Left lobe of liver (tissue), 2 donors: ENCODE measurements around the gene FAM221A. TPM values are rescaled to one million over a fixed set of nuclear protein-coding genes. Genes with fewer than 3 reads are reported as not detected.
"Not testable (repeated sequence)": the region's sequence is repeated elsewhere in the genome, so short reads cannot be mapped to it uniquely, and the experiment has no call there.

Experiments
- ATAC-seq: fragments of 200-7000 bp; cut with Tn5 transposase; one replicate; pipeline ENCODE4 v1.9.1; 2020; ENCODE audit warnings: mild to moderate bottlenecking, moderate library complexity
- DNase-seq: peaks from one replicate; pipeline ENCODE4 v3.0.0-alpha.2; 2020; ENCODE audit warnings: low spot score
- total RNA-seq: library from RNA; stranded (reverse); gene quantifications from one replicate; pipeline ENCODE4 v1.2.1, GENCODE V29; 2021
- donor health status: DM: no; HTN: no; CAD: no; lungs with moderate emphysema.
- donor health status: DM: no; HTN: yes; CAD: no.

Gene FAM221A
- total RNA-seq, 1 donor from 2014 or later: 4.2 TPM

DNA sequence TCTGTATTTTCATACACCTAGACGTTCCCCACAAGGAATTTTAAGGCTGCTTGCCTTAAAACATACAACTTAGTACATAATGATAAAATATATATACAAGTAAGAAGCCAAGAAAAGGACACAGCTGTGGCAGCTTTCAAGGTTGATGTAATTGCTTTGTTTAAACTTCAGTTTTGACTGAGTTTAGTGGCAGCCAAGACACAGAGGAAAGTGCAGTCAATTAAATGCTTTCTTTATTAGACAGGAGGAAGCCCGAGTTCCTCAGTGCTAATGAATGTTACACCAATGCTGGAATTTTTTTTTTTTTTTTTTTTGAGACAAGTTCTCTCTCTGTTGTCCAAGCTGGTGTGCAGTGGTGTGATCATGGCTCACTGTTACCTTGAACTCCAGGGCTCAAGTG is 18.8 kb downstream of the FAM221A start:
- ATAC-seq (no peak), DNase-seq (no peak)

DNA sequence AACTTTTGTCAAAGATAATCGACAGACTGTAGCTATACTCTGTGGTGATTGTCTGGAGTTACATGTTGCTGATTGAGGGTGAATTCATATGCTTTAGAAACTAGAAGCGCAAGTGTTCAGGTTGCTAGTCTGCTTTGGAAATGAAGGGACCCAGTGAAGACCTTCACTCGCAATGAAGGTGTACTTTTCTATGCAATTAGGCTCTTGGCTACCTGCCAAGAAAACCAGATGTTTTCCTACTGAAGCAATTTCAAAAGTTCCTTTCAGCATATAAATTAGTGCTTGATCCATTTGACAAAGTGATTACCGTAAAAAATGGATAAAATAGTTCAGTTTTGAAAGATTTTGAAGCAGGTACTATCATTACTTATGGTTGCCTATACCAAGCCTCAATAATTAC is 20.0 kb downstream of the FAM221A start:
- DNase-seq (no peak), ATAC-seq (no peak)

DNA sequence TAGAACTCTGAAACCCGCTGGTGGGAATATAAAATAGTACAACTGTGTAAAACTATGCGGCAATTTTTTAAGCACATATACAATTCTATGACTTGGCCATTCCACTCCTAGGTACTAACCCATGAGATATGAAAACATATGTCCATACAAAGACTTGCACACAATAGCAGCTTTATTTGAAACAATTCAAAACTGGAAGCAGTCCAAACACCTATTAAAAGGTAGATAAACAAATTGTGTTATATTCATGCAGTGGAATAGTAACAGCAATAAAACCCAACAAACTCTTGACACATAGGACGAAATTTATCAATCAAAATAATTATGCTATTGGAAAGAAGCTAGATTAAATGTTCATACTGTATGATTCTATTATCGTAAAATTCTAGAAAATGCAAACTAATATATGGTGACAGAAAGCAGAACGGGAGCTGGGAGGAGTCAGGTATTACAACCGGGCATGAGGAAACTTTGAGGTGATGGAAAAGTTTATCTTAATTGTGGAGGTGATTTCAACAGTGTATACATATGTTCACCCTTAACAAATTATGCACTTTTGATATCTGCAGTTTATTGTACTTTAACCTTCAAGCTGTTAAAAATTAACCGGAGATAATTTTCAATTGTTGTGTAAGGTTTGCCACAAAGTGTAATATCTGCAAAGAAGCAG is 29.2 kb downstream of the FAM221A start:
- ATAC-seq: peak; percentile 63

DNA sequence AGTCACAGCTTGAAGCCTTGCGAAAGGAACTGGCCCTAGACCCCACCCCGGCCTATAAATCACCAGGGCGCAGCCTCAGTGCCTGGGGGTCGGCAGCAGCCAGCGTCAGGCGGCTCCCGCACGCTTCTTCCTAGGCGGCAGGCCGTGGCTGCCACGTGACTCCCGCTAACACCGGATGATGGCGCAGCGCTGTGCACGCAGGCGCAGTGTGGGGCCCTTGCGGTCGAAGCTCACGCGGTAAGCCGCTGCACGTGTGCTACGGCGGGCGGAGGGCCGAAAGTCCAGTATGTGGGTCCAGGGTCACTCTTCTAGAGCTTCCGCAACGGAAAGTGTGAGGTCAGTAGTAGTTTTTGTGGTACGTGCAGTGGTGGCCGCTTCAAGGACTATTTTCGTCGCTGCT is 30.0 kb downstream of the FAM221A start, which contains the start of gene STK31:
TSS of gene STK31 (plus strand) at position 220 of the 400 bp plus-strand sequence. CDS start at position 287, 67 bp downstream.
- ATAC-seq (peak; percentile 12), DNase-seq (no peak)

More for the DNA sequence above, 29.2 kb downstream of the FAM221A start:
- DNase-seq: no peak

DNA sequence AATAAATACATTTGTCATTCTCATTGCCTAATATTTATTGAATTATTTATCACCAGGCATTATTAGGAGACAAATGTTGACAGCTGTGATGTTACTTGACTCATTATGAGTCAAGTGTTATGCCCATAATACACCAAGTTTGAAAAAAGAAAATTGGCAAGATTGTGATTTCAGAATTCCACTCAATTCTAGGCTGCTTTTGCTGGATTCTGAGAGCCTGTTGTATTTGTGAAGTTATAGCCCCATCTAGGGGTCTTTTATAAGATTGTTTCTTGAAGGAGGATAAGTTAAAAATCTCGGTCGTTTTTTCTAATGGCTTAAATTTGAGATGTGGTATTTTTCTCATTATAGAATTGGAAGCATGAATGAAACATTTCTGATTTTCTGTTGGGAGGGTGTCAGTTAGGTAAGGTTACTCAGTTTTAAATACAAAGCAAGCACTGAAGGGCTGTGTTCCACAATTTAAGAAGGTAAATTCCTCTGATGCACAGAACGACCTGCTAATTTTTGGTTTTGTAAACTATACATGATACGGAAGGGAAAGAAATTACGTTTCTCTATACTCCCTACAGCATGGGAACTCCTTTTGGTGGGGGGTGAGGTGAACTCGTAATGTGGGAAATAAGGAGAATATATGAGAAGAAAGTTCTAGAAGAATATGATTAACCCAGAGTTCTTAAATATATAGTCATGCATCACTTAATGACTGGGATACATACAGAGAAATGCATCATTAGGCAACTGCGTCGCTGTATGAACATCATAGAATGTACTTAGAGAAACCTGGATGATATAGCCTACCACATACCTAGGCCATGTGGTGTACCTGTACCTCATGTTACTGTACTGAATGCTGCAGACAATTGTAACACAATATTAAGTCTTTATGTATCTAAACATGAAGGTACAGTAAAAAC is 32.6 kb downstream of the FAM221A start:
- ATAC-seq: peak; percentile 88
- DNase-seq: no peak

DNA sequence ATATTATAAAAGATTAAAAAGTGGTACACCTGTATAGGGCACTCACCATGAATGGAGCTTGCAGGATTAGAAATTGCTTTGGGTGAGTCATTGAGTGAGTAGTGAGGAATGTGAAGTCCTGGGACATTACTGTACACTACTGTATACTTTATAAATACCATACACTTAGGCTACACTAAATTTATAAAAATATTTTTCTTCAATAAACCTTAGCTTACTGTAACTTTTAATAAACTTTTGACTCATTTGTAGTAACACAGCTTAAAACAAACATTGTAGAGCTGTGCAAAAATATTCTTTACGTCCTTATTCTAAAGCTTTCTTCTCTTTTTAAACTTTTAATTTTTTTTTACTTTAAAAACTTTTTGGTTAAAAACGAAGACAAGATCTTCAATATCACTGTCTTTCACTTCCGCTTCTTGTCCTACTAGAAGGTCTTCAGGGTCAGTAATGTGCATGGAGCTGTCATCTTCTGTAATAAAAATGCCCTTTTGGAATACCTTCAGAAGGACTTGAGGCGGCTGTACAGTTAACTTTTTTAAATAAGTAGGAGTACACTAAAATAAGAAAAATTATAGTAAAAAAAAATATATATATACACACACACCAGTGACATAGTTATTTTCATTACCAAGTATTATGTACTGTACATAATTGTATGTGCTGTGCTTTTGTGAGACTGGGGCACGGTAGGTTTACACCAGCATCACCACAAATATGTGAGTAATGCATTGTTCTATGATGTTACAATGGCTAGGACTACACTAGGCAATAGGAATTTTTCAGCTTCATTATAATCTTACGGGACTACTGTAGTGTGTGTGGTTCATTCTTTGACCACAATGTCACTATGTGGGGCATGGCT is 33.5 kb downstream of the FAM221A start:
- DNase-seq: no peak
- ATAC-seq: no peak

DNA sequence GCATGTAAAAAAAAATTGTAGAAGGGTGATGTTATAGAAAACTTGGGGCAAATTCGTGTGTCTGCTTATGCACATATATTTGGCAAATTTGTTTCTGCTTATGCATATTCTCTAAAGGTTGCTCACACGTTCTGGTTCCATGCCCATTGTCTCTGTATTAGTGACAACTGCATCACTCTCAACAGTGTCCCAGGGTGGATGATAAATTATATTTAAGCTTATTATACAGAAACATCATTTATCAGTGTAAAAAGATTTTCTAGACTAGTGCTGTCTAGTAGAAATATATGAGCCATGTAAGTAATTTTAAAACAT is 34.1 kb downstream of the FAM221A start:
- no peak for DNase-seq

DNA sequence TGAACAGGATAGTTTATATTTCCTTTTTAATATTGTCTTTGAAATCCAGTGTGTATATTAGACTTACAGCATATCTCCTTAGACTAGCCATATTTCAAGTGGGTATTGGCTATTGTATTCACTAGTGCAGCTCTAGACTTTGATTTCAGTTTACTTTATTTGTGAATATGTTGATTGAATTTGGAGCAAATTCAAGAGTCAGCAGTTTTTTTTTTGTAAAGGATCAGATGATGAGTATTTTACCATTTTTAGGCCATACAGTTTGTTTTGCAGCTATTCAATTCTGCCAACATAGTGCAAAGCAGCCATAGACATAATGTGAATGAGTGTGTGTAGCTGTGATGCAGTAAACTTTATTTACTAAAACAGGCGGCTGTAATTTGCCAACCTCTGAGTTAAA is 34.6 kb downstream of the FAM221A start:
- no peak for ATAC-seq

More for the DNA sequence above, 34.1 kb downstream of the FAM221A start:
- no peak for ATAC-seq

DNA sequence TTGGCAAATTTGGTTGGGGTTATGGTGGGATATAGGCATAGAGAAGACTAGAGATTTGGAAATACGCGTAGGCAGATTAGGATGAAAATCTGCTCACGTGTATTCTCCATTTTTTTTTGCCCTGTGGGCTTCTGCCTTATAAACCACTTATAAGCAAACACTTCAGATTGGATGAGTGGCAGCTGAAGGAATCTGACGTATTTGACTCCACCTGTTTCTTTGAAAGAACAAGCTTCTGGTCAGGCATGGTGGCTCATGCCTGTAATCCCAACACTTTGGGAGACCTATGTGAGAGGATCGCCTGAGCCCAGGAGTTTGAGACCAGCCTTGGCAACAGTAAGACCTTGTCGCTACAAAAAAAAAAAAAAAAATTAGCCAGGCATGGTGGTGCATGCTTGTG is 35.1 kb downstream of the FAM221A start:
- ATAC-seq (no peak), DNase-seq (no peak)

More for the DNA sequence above, 34.6 kb downstream of the FAM221A start:
- DNase-seq: no peak

DNA sequence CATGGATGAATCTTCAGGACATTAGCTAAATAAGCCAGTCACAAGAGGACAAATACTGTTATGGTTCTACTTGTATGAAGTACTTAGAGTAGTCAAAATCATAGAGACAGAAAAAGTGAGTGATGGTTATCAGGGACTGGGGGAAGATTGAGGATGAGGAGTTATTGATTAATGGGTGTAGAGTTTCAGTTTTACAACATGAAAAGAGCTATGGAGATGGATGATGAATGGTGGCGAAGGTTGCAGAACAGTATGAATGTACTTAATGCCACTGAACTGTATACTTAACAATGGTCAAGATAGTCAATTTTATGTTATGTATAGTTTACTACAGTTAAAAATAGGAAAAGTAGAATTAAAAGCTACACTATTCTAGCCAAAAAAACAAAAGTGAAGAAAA is 37.8 kb downstream of the FAM221A start:
- ATAC-seq (no peak), DNase-seq (no peak)

DNA sequence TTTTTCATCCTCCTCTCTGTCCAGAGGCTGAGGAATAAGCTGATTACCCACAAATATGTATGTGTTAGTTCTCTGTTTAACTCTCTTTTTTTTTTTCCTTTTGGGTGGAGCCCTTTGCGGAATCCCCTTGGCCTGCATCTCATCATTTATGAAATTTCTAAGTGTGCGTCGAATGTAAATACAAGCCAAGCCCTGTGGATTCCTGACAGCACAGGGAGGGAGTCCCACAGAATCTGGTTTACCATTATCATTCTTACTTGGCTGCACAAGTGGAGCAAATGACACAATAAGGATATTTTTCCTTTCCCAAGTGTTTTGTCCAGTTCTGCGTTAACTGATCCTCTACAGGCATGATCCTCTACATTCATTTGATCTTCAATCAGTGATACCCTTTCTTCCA is 41.5 kb downstream of the FAM221A start:
- no peak for DNase-seq
- ATAC-seq: no peak

DNA sequence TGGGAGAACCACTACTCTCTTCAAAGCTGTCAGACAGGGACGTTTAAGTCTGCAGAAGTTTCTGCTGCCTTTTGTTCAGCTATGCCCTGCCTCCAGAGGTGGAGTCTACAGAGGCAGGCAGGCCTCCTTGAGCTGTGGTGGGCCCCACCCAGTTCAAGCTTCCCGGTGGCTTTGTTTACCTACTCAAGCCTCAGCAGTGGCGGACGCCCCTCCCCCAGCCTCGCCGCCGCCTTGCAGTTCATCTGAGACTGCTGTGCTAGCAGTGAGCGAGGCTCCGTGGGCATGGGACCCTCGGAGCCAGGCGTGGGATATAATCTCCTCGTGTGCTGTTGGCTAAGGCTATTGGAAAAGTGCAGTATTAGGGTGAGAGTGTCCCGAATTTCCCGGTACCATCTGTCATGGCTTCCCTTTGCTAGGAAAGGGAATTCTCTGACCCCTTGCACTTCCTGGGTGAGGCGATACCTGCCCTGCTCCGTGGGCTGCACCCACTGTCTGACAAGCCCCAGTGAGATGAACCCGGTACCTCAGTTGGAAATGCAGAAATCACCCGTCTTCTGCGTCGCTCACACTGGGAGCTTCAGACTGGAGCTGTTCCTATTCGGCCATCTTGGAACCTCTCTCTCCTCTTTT is 42.7 kb downstream of the FAM221A start:
- ATAC-seq, DNase-seq: not testable (repeated sequence)

DNA sequence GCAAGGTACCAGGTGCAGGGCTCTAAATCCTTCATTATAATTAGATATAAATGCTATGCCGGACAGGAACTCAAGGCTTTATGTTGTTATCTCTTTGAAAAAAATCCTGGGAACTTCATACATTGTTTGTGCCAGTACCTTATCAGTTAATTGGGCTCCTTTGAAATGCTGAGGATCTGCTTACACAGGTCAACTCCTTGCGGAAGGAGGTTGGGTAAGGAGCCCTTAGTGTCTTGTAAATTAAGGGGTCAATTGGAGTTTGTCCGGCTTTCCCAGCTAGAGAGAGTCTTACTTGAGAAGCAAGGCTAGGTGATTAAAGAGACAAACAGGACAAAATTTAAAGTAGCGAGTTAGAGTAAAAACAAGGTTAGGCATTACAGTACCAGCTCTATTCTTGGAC is 44.1 kb downstream of the FAM221A start:
- DNase-seq, ATAC-seq: not testable (repeated sequence)

DNA sequence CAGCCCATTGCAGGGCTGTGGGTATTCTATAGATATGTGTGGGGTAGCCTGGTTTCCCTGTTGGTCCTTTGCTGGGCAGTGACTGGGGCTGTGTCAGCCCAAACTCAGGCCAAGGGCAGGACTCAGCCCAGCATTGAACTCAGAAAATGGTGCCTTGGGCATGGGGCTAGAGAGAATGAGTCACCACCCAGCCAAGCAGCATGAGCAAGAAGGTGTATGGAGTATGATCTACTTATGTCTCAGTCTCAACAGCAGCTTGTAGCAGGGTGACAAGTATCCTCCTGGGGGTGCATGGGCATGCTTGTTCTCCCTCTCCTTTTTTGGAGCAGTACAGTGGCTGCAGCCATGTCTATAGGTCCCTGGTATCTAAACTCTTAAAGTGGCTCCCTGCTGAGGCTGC is 62.1 kb downstream of the FAM221A start:
- ATAC-seq: no peak
- DNase-seq: no peak

DNA sequence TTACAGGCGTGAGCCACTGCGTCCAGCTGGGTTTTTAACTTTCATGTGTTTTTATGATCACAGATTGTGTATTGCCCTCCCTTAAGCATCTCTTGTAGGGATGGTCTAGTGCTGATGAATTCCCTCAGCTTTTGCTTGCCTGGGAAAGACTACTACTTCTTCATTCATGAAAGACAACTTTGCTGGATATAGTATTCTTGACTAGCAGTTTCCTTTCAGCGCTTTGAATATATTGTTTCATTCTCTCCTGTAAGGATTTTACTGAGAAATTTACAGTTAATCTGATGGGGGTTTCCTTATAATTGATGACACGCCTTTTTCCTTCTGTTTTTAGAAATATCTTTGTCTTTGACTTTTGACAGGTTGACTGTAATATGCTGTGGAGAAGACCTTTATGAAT is 63.2 kb downstream of the FAM221A start:
- no peak for ATAC-seq
- DNase-seq: no peak

DNA sequence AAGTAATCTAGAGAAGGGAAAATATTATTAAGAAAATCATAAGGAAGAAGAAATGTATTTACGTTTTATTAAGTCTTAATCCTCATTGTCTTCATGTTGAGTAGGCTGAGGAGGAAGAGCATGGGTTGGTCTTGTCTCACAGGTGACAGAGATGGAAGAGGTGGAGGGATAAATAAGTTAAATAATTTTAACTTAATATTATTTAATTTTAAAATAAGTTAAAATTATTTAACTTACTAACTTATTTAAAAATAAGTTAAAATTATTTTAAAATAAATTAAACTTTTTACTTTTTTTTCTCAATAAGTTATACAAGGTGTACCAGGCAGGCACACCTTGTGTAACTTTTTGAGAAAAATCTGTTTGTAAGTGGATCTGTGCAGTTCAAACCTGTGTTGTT is 66.6 kb downstream of the FAM221A start:
- DNase-seq: no peak
- ATAC-seq: no peak

DNA sequence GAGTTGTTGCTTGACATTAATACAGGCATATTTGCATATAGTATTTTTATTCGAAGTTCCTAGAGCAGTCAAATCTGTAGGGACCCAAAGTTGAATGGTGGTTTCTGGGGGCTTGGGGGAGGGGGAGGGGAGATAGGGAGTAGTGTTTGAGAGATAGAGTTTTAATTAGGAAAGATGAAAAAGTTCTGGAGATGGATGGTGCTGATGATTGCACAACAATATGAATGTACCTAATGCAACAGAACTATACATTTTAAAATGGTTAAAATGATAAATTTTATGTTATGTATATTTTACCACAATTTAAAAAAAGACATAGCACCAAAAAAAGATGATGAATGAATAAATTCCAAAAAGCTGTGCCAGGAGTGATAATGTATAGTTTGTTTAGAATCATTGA is 71.9 kb downstream of the FAM221A start:
- no peak for ATAC-seq
- DNase-seq: no peak
